Amygdala (tissue), 56 donors: ENCODE data around the gene COQ5.

Experiments
- DNase-seq, 56 donors: peaks; one replicate each; lab custom pipeline; 2025; lab: John Stamatoyannopoulos, UW

Gene COQ5, protein sequence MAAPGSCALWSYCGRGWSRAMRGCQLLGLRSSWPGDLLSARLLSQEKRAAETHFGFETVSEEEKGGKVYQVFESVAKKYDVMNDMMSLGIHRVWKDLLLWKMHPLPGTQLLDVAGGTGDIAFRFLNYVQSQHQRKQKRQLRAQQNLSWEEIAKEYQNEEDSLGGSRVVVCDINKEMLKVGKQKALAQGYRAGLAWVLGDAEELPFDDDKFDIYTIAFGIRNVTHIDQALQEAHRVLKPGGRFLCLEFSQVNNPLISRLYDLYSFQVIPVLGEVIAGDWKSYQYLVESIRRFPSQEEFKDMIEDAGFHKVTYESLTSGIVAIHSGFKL

DNA sequence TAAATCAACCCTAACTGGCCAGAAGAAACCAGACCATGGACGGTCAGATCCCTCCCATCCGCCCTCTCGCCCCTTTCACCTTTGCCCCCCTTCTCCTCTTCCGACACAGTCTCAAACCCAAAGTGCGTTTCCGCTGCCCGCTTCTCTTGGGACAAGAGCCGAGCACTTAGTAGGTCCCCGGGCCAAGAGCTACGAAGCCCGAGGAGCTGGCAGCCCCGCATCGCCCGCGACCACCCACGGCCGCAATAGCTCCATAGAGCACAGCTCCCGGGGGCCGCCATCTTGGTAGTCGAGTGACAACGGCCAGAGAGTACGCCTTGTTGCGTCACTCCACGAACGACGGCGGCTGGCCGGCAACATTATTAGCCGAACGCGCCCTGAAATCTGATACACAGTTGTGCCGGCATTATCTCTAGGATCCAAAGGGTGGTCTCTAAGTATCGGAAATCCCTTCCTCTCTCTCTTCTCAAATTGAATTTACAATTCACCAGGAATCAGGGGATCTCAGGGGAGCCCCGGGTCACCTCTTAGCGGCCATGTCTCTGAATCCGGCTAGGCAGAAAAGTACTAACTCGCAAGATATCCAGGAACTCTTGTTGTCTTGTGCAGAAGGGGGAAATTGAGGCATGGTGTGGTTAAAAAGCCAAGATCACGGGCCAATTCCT lies at the start of gene COQ5:
Gene COQ5 (minus strand): TSS at position 298 of the 665 bp plus-strand sequence. CDS start 17 bp downstream, at position 281.
- DNase-seq: peak; percentile 44 to 95 (median 84)

DNA sequence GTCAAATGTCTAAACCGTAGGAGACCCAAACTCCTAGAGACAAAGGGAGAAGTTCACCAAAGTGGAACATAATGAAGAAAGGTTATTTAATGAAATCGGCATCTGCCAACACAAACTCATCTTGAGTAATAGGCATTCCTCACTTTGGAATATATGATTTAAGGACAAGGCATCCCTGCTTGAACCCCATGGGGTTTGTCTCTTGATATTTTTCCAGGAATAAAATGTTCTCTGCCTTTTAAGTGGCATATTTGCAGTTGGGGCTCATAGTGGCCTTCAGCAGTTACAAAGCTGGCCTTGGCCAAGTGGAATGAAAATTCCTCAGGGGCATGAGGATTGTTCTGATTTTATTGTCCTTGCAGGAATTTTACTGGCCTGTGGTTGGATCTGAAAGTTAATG lies 45.1 kb upstream of the COQ5 start:
- no peak for DNase-seq

DNA sequence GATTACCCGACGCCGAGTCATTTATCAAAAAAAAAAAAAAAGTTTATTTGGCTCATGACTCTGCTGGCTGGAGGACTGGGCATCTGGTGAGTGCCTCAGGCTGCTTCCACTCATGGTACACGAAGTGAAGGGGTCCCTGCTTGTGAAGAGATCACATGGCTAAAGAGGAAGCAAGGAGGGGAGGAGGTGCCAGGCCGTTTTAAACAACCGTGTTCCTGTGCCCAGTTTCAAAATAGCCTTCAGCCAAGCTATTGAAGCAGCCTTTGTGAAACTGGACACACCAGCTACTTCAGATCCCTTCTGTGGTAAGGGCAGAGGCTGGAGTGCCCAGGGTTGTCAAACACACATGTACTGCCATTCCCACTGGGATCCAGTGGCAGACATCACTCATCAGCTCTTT lies 44.6 kb upstream of the COQ5 start:
- DNase-seq: no peak

DNA sequence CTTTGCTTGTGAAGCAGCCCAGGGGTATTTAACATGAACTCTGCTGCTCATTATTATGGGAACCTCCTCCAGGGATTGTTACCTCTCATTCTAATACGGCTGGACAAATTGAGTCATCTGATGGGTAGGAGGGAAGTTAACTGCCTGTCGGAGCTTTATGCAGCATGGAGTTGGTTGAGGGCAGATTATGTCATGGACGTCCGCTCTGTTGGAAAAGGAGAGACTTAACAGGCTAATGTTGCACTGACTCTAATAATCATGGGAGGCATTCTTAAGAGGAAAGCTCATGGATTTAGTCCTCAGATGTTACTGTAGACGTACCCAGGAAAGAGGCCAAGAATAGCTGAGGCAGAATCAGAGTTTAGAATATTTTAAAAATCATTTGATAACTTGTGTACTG lies 42.3 kb upstream of the COQ5 start:
- no peak for DNase-seq

DNA sequence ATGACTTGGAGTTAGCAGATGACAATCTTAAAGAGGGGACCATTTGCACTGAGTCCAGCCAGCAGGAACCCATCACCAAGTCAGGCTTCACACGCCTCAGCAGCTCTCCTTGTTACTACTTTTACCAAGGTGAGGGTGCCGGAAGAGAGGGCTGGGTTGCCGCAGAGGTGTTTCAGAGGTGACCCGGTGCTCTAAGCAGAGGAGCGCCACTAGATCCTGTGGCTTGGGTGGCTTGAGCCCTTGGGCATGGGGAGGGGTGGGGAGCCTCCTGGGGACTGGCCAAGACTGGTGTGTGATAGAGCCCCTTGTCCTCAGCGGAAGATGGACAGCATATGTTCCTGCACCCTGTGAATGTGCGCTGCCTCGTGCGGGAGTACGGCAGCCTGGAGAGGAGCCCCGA lies 34.5 kb upstream of the COQ5 start:
- no peak for DNase-seq

DNA sequence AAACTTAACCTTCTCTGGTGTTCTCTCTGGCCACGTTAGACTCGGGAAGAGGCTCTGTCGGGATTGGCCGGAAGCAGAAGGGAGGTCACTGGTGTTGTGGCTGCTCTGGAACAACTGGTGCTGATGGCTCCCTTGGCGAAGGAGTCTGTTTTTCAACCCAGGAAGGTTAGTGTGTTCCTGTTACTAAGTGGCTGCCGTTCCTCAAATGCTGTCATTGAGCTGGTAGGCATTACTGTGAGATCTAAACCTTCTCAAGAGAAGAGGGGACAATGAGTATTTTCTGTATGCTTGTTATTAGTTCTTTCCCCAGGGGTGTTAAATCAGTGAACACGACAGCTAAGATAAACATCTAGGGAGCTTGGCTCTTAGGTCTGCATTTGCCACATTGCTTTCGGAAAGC lies 33.9 kb upstream of the COQ5 start:
- DNase-seq: no peak

DNA sequence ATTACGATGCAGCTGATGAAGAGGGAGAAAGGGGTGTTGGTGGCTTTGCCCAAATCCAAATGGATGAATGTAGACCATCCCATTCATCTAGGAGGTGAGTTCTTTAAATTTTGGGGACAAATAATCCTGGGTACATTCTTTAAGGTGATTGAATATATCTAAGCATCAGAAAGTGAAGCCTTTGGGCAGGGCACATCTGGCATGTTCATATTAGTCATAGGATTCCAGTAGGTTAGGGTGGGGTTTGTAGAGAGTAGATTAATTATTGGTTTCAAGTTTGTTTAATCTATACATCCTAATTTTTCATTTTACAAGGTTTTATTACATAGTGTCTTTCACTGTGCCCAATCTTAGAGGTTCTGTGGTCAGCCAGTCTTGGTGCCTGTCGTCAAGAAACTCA lies 28.6 kb upstream of the COQ5 start:
- DNase-seq: no peak

DNA sequence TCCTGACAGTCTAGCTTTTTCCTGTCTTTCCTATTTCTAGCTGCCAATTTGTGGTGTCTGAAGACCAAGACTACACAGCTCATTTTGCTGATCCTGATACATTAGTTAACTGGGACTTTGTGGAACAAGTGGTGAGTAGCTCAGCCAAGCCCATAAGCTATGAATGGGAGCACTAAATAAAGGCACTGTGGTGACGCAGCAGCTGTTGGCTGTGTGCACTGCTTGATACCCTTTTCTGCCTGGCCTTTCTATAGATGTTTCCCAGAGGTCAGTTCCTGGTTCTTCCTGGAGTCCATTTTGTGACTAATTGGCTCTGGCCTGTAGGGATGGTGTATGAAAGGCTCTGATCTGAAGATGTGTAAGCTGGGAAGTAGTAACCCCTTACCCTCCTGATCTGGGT lies 25.7 kb upstream of the COQ5 start:
- DNase-seq: peak in 6 of 56 donors; percentile 5 to 37 (median 17)

DNA sequence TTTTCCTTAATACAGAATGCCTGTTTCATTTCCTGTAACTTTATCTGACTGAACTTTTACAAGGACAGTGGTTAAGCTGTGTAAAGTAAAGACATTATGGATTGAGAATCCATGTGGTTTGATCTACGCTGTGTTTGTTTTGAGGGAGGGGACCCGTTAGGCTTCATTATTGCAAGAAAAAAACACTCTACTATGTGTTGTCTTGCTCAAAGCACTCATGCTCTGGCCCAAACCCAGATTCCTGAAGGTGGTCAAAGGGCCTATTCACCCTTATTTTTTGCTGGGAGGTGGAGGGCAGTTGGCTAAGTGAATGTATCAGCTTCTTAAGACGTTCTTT lies 17.1 kb upstream of the COQ5 start:
- DNase-seq: no peak

DNA sequence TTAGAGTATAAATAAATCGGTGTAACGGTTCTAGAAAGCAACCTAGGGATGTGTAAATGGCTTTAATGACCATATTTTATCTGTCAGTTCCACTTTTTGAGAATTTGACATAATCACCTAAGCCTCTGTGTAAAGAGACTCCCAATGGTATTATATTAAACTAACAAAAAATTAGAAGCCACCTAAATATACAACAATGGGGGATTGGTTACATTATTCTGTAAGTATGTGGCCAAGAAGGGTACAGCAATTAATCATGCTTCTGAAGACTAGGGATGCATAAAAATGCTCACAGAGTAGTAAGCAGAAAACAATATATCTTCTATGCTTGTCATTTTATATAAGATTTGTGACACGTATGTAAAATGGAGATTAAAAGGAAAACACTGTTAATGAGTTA lies 15.7 kb upstream of the COQ5 start:
- no peak for DNase-seq

DNA sequence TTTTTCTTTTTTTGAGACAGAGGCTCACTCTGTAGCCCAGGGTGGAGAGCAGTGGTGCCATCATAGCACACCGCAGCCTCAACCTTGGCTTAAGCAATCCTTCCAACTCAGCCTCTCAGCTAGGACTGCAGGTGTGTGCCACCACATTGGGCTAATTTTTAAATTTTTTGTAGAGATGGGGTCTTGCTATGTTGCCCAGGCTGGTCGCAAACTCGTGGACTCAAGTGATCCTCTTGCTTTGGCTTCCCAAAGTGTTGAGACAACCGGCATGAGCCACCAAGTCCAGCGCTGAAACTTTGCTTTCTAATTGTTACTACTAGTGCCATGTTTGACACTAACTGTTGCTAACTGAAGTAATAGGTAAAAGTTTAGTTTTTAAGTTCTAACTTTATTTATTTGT lies 13.2 kb upstream of the COQ5 start:
- DNase-seq: no peak

DNA sequence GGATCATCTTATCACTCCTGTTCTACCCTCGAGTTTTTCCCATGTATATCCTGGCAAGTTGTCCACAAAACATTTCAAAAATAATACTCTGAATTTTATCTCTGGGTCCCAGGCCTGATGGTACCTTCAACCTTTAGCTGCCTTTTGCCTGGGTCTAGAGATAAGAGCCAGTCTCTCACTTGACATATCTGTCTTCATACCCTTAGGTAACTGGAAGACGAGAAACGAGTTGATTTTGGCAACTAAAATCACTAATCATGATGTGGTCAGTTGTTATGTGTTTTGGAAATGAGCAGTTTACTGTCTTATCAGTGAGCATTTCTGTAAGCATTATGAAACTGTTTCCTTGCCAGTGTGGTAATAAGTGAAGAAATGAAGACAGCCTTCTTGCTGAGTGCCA lies 11.5 kb upstream of the COQ5 start:
- no peak for DNase-seq

DNA sequence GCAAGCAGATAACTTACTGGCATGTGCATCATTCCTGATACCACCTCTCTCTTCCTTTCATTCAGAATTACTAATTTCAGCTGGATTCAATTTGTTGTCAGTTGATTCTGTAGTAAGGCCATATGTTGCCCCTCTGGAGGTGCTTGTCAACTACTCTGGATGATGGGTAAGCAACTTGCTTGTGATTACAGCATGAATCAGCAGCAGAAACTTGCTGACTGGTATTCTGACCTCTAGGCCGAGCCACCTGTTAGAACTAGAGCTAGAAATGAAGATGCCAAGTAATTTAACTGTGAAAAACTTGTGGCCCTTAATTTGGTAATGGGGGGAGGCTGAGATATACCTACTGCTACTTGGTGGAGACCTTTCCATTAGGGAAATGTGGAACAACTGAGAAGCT lies 10.3 kb upstream of the COQ5 start:
- no peak for DNase-seq

DNA sequence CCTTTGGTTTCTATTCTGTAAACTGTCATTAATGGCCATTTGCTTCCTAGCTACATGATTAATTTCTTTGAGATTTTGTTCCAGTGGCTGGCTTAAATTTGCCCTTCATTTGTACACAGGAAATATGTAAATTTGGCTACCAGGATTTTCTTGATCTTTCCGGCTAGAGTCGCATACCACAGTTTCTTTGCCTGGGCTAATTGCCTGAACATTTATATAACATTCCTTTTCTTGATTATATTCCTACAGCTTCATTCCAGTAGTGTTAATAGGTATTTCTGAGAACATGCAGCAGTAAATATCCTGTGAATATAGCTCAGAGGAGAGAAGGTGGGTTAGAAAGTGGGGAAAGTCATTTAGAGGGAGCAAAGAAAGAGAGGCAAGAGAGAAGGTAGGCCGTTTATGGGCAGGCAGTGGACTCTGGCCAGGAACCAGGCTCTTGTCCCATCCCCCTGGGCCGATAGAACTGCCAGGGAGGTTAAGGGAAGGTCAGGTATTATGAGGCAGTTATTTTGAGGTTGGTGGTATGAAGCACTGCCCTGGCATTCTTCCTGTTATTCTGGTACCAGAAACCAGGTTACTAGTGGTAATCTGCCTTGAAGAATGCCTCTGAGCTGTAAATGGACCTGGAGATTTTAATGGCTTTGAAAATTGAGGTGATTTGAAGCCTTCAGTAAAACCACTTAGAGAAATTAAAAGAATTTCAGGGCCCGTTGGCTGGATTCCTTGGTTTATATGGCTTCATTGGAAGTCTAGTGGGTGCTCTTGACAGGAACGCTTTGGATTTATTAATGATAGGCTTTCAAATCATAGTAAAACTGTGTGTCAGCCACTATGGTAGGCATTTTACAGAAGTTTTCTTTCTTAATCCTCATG lies 9.6 kb upstream of the COQ5 start:
- DNase-seq: peak in 2 of 56 donors; percentile 6 to 8

DNA sequence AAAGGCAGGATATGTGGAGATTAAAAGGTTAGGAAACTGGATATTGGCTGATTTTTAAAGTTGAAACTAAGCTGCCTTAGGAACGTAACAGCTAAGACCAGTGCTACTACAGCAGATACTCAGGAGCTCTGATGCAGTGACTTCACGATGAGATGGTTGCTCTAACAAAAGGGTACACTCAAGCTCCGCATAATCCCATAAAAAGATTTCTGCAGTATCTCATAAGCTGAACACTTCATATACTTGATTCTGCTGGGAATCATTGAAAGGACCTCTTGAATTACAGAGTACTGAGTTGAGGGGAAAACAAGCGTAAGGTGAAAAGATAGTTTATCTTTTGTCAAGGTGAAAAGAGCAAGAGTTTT lies 8.9 kb upstream of the COQ5 start:
- no peak for DNase-seq

DNA sequence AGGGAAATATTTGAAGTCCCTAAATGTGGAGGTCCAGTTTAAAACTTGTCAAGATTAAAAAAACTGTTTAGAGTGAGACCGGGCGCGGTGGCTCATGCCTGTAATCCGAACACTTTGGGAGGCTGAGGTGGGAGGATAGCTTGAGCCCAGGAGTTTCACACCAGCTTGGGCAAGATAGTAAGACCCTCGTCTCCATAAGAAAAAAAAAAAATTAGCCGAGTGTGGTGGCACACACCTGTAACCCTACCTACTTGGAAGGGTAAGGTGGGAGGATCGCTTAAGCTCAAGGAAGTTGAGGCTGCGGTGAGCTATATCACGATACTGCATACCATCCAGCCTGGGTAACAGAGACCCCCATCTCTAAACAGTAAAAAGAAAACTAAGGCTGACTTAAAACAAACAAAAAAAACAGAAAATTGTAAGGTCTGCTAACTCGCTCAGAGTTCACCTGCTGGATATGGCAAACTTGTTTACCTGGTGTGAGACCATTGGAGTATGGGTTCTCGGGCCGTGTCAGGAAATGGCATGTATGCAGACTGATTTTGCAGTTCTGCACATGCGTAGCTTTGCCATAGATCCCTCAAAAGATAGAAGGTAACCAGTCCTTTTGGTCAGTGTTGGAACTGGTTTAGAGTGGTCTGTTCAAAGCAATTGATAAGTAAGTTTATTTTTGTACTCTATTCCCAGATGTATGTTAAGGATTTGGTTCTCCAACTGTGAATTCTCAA lies 7.3 kb upstream of the COQ5 start:
- no peak for DNase-seq

DNA sequence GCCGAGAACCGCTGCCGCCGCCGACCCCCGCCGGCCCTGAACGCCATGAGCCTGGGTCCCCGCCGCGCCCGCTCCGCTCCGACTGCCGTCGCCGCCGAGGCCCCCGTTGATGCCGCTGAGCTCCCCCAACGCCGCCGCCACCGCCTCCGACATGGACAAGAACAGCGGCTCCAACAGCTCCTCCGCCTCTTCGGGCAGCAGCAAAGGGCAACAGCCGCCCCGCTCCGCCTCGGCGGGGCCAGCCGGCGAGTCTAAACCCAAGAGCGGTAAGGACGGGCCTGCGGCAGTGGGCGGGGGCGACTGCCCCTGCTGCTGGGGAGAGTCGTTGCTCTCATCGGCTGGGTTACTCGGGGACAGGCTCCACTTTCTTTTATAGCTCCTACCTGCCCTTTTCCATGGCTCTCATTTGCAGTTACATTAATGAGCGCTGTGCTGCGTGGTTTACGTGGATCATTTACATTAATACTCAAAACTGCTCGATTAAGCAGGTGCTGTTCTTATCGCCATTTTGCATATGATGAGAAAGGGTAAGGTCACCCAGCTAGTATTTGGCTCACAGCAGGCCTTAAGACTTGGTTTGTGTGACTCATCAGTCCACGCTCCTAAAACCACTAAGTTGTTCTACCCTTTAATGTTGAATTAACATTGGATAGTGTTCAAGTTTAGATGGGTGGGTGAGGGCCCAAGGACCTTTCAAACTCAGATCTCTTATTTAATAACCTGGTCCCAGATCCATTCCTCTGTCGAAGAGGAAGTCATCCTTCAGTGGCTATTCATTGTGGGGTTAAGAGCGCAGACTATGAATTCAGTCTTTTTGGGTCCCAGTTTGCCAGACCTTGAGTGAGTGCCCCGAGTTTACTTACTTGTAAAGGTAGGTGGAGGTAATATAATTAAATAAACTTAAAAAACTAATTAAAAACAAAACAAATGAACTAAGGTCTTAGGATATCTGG lies 6.0 kb upstream of the COQ5 start:
- peak in 17 of 56 donors; percentile 8 to 61 (median 41) for DNase-seq

DNA sequence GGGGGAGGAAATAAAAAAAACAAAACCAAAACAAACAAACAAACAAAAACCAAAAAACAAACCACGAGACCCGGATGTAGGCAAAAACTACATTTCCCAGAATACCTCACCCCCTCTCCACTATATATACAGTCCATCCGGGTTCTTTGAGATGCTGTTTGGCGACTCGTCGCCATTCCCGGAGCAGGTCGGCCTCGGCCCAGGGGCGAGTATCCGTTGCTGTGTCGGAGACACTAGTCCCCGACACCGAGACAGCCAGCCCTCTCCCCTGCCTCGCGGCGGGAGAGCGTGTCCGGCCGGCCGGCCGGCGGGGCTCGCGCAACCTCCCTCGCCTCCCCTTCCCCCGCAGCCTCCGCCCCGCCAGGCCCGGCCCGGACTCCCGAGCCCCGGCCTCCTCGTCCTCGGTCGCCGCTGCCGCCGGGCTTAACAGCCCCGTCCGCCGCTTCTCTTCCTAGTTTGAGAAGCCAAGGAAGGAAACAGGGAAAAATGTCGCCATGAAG lies 5.3 kb upstream of the COQ5 start, which contains the start of gene RNF10:
Gene RNF10 (plus strand): TSS at position 154 of the 500 bp plus-strand sequence. CDS start 456 bp downstream, outside the sequence.
- DNase-seq: peak in 54 of 56 donors; percentile 17 to 84 (median 62)

DNA sequence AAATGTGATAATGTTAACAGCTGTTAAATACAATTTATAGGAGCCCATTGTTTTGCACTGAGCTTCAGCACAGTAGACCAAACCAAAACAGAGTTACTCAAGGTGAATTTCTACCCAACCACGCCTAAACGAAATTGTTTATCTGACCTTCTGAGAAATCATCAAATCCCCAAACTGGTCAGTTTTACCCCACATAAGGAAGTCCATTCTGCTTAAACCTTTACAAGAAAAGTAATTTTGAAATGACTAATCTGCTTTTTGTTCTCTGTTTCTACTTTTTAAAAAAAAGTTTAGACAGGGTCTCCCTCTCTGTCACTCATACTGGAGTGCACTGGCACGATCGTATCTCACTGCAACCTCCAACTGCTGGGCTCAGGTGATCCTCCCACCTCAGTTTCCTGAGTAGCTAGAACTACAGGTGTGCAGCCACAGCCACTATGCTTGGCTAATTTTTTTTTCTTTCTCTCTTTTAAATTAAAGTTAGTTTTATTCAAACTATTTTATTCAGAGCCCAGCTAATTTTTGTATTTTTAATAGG lies 3.8 kb upstream of the COQ5 start:
- DNase-seq: no peak
